SJCRH30 (cell line): ENCODE results near the gene SUB1. TPM values are rescaled to one million over a fixed set of nuclear protein-coding genes. Genes with fewer than 3 reads are reported as not detected.
A peak's percentile ranks its signal among the peaks of the same experiment; 100 is the strongest.
"Not testable (repeated sequence)": the region's sequence is repeated elsewhere in the genome, so short reads cannot be mapped to it uniquely, and the experiment has no call there.

Experiments used
- DNase-seq, 2 experiments: peaks; one replicate each; pipeline ENCODE4 v3.0.0-alpha.2; 2015 to 2020
- H3K27ac ChIP-seq: fragments of 250-450 bp; sonication (Bioruptor Pico); 2 replicates; pipeline ENCODE4 v1.5.1; 2020; ENCODE audit warnings: mild to moderate bottlenecking, moderate library complexity
- H3K27me3 ChIP-seq: fragments of 250-450 bp; sonication (Bioruptor Pico); 2 replicates; pipeline ENCODE4 v1.5.1; 2020; ENCODE audit warnings: mild to moderate bottlenecking, moderate library complexity
- H3K36me3 ChIP-seq: fragments of 250-450 bp; sonication (Bioruptor Pico); 2 replicates; pipeline ENCODE4 v1.5.1; 2020; ENCODE audit warnings: mild to moderate bottlenecking, moderate library complexity
- H3K4me1 ChIP-seq: fragments of 250-450 bp; sonication (Bioruptor Pico); 2 replicates; pipeline ENCODE4 v1.5.1; 2020; ENCODE audit warnings: mild to moderate bottlenecking, moderate library complexity
- H3K4me3 ChIP-seq: fragments of 250-450 bp; sonication (Bioruptor Pico); 2 replicates; pipeline ENCODE4 v1.5.1; 2020; ENCODE audit warnings: mild to moderate bottlenecking, moderate library complexity
- H3K9me3 ChIP-seq: fragments of 250-450 bp; sonication (Bioruptor Pico); replicated peaks from 2 replicates; pipeline ENCODE4 v1.5.1; 2020; ENCODE audit warnings: mild to moderate bottlenecking, moderate library complexity
- total RNA-seq: library from RNA; depleted of rRNA; stranded (reverse); fragments of >200 nt; shearing (Covaris generic); gene quantifications from 2 replicates; pipeline ENCODE4 v1.2.3, GENCODE V29; 2014; rRNA removed

Gene SUB1
- total RNA-seq, 1 experiment from 2014 or later: 397 TPM

DNA sequence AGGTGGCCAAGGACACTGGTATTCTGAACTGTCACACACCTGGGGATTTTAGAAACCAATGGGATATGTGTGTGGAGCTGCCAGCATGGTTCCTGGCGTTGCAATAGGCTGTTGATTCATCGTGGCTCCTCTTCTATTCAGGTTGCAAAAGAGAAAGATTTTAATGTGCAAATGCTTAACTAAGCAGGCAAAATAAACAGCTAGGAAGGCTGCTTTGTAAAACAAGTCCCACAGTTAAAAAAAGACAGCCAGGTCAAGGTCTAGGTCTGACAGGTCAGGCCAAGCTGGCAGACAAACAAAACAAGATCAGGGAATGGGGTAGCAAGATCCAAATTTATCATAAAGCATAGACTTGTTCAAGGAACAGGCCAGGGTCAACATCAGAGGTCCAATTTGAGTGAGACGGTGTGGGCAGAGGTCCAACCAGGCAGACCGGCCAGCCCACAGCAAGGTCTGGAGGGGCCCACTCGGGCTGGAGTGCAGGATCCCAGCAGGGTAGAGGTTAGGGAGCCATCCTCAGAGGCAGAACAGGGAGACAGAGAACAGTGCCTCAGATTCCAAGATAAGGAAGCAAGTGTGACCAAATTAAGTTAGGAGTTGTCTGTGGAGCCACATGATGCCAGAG lies 45.6 kb downstream of the SUB1 start:
- no peak overlapping the region for H3K27ac ChIP-seq
- no peaks in the 10 kb centered on the region for H3K27me3 ChIP-seq
- no peak for DNase-seq
- no peaks in the 10 kb centered on the region for H3K36me3 ChIP-seq
- no peak overlapping the region for H3K4me3 ChIP-seq
- H3K9me3 ChIP-seq: no peaks in the 10 kb centered on the region
- no peaks in the 10 kb centered on the region for H3K4me1 ChIP-seq

DNA sequence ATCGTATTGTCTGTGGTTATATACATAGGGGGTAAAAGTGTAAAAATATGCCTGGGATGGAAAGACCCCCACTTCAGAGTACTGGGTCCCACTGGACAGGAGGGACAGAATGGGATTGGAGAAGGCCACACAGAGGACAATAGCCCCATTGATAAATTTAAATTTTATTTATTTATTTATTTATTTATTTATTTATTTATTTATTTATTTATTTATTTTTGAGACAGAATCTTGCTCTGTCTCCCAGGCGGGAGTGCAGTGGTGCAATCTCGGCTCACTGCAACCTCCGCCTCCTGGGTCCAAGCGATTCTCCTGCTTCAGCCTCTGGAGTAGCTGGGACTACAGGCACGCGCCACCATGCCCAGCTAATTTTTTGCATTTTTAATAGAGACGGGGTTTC lies 47.7 kb downstream of the SUB1 start:
- H3K36me3 ChIP-seq, H3K27ac ChIP-seq, H3K4me1 ChIP-seq, H3K9me3 ChIP-seq, H3K27me3 ChIP-seq, DNase-seq, H3K4me3 ChIP-seq: not testable (repeated sequence)

DNA sequence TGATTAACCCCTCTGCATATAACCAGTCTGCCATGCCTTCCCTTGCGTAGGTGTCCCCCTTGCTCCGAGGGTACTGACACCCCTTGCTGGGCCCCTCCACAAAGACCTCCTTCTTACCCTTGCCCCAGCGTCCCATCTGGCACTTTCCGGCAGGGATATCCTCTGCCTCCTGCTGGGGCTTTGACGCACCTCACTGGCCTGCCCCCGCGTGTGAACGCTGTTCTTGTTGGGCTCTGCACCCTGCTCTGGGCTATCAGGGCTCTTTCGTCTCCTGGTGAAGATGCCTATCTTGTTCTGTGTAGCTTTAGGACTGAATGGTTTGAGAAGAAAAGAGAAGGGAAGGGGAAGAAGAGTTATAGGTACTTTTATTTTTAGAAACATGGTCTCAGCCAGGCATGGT lies 53.0 kb downstream of the SUB1 start:
- no peak overlapping the region for H3K27ac ChIP-seq
- H3K9me3 ChIP-seq: no peaks in the 10 kb centered on the region
- H3K4me1 ChIP-seq: 0 out of 2 replicates have a peak, but pooled peaks cover 3% of the 10 kb centered on the region
- DNase-seq: no peak
- H3K36me3 ChIP-seq: no peaks in the 10 kb centered on the region
- H3K4me3 ChIP-seq: no peak overlapping the region
- no peaks in the 10 kb centered on the region for H3K27me3 ChIP-seq

DNA sequence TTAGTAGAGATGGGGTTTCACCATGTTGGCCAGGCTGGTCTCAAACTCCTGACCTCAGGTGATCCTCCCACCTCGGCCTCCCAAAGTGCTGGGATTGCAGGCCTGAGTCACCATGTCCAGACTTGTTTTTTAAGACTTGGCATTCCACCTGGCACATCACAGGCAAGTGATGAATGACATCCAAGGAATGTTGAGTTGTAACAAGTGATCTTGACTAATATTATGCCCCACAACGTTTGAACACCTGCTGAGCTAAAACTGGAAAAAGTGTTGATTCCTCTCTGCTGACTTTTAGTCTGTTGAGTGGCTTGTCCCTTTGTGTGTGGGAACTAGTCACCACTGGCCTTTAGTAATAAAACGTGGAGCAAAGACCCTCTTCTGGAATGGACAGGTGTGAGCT lies 54.6 kb downstream of the SUB1 start:
- Histone ChIP-seq H3K27ac (no peak overlapping the region), H3K4me1 (0 out of 2 replicates have a peak, but pooled peaks cover 3% of the 10 kb centered on the region), H3K27me3 (no peaks in the 10 kb centered on the region), H3K4me3 (no peak overlapping the region), H3K9me3 (no peaks in the 10 kb centered on the region), H3K36me3 (no peaks in the 10 kb centered on the region)
- peak in 1 of 2 experiments; percentile 8 for DNase-seq

DNA sequence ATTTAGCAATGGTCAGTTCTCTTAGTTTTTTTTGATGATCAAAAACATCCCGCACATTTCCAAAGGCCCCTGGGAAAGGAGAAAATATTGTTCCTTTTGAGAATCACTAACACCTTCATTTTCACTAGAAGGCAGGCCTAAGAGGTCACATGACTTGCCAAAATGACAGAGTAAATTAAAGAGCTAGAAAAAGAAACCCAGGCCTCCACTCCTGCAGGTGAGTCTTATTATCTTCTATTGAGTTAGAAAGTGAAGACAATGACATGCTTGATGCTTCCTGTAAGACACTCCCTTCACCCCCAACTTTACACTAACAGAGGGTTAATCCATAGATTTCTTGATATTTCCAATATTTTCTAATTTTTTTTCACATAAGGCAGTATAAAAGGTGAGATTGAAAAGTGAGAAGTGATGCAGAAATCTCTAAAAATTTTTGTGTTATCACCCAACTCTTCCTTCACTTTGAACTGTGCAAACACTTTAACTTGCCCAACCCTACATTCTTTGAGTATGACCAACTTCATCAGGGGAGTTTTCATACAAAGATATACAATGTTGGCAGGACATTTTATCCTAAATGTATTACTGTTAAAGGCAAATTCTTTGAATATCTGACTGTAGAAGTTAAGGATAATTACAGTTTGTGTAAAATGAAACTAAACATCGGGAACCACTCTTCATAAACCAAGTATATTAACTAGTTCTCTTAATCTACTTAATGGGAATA lies 57.1 kb downstream of the SUB1 start:
- Histone ChIP-seq H3K36me3 (no peaks in the 10 kb centered on the region), H3K4me3 (no peak overlapping the region), H3K27ac (no peak overlapping the region), H3K27me3 (no peaks in the 10 kb centered on the region), H3K4me1 (0 out of 2 replicates have a peak, but pooled peaks cover 3% of the 10 kb centered on the region), H3K9me3 (no peaks in the 10 kb centered on the region)
- no peak for DNase-seq

DNA sequence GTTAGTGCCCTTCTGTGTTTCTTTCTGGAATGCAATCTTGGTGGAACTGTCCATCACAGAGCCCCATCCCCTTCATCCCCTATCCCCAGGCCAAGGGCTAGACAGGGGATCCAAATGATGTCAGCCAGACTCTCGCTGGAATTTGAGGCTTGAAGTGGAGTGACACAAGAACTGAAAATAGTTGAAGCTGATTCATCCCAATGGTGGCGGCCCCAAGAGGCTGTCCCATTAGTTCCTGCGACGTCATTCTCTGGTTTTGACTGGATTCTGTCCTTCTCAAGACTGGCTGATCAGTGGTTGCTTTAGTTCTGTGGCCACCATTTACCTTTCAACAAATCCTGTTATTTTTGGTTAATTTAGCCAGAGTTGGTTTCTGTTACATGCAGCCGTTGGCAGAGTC lies 59.9 kb downstream of the SUB1 start:
- Histone ChIP-seq H3K9me3 (no peaks in the 10 kb centered on the region), H3K36me3 (no peaks in the 10 kb centered on the region), H3K27ac (no peak overlapping the region), H3K4me1 (0 out of 2 replicates have a peak, but pooled peaks cover 3% of the 10 kb centered on the region), H3K4me3 (no peak overlapping the region), H3K27me3 (no peaks in the 10 kb centered on the region)
- DNase-seq: no peak

DNA sequence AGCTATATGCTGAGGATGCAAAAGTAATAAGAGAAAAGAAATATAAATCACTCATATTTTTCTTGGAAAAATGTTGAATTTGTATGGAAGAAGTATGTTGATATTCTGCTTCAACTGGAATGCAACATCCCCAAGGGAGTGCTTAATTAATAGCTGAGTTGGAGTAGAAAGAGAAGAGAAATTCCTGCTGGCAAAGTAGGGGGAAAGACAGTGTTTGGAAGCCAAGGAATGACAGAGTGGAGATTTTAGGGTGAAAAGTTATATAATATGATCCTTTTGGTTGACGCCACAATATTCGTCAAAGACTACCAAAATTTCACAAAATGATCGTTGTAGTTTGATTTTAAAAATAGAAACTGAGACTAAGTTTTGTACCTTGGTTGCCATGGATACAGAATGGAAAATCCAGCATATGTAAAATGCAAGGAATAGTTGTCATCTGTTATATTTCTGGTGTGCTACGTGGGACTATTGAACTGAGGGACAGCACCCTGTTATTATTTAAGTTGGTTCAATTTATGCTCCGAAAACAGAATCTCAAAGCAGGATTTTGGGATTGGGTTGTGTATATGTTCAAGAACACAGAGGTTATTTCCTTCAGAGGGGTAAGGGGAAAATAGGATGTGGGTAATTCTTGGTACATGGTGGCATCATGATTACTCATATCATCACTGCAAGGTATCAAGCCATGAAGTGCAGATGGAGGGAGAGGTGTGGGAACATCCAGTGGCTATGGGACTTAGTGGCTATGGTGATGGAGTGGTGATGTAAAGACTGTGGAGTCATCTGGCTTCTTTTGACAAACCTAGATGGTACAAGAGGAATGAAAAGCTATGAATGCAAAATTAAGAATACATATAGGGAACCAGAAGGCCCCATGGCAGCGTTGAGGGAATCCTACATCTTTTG lies 61.0 kb downstream of the SUB1 start:
- H3K36me3 ChIP-seq: no peaks in the 10 kb centered on the region
- H3K27me3 ChIP-seq: no peaks in the 10 kb centered on the region
- no peak overlapping the region for H3K27ac ChIP-seq
- H3K4me3 ChIP-seq: no peak overlapping the region
- DNase-seq: no peak
- no peaks in the 10 kb centered on the region for H3K4me1 ChIP-seq
- no peaks in the 10 kb centered on the region for H3K9me3 ChIP-seq

DNA sequence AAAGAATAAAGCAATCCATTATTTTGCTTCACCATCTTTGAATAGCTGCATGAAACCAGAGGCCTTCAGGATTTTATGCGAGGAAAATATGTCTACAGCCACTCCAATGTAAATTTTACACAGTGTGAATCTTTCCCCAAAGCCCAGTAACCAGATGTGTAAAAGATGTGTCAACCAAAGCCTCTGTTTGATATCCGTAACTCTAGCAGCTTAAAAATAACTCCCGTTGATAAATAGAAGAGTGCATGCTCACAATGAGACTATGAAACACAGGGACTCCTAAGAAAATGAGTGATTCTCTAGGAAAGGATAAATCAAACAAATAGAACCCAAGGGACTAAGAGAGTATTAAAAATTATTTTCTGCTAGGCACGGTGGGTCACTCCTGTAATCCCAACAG lies 65.7 kb downstream of the SUB1 start:
- Histone ChIP-seq H3K9me3 (no peaks in the 10 kb centered on the region), H3K4me1 (no peaks in the 10 kb centered on the region), H3K36me3 (no peaks in the 10 kb centered on the region), H3K27ac (no peak overlapping the region), H3K27me3 (no peaks in the 10 kb centered on the region), H3K4me3 (no peak overlapping the region)
- no peak for DNase-seq

DNA sequence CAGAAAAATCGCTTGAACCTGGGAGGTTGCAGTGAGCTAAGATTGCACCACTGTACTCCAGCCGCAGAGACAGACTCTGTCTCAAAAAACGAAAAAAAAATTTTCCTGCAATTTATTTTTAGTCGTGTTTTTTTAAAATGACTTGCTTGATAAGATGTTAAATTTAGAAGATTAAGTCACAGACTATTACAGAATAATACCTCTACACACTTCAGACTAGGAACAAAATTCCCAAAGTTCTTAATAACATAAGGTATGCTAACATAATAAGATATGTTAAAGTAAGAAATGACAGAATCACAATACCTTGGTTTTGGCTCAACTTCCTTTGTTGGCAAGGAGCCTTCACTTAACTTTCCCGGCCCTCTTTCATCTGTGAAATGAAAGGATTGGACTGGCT lies 66.3 kb downstream of the SUB1 start:
- no peak overlapping the region for H3K4me3 ChIP-seq
- no peaks in the 10 kb centered on the region for H3K9me3 ChIP-seq
- no peak overlapping the region for H3K27ac ChIP-seq
- H3K4me1 ChIP-seq: no peaks in the 10 kb centered on the region
- H3K27me3 ChIP-seq: no peaks in the 10 kb centered on the region
- no peaks in the 10 kb centered on the region for H3K36me3 ChIP-seq
- no peak for DNase-seq

Other genes with a start within 250 kb of the SUB1 start
- 130 and 136 TPM in 2 replicates for gene ZFR, start 140.8 kb upstream of the SUB1 start, total RNA-seq
- 0.23 and 0.24 TPM in 2 replicates for gene NPR3, start 125.8 kb downstream of the SUB1 start, total RNA-seq